Pancreas (tissue), 10 donors: ENCODE data around the gene VPS52. TPM values are rescaled to one million over a fixed set of nuclear protein-coding genes. Genes with fewer than 3 reads are reported as not detected.

Experiments
- ATAC-seq, 4 donors: fragments of 200-7000 bp; cut with Tn5 transposase; one replicate each; pipeline versions ENCODE4 v1.8.0 to v1.9.1; 2020; ENCODE audit warnings: mild to moderate bottlenecking in 4 of 4, moderate library complexity in 4 of 4
- DNase-seq, 6 donors: peaks; one replicate each; pipeline ENCODE4 v3.0.0-alpha.2; 2020
- FAIRE-seq: peaks from 2 replicates; lab custom pipeline; 2012; peaks lifted over from hg19 to GRCh38; lab: Jason Lieb, UNC
- H3K27ac ChIP-seq, 4 donors: fragments of 200-600 bp; sonication (generic); 1 replicate in 3 of 4; 2 replicates in 1 of 4; pipeline versions ENCODE4 v1.5.0 to v1.8.0; 2020
- H3K27me3 ChIP-seq, 4 donors: fragments of 200-600 bp; one replicate each; pipeline ENCODE4 v1.8.0; 2021
- H3K36me3 ChIP-seq, 3 donors: fragments of 200-600 bp; sonication (generic) in 1 of 3; one replicate each; pipeline versions ENCODE4 v1.5.0 to v1.8.0; 2020 to 2021
- H3K4me1 ChIP-seq, 3 donors: fragments of 200-600 bp; one replicate each; pipeline ENCODE4 v1.8.0; 2021
- H3K4me3 ChIP-seq, 4 donors: fragments of 200-600 bp; sonication (generic) in 2 of 4; one replicate each; pipeline versions ENCODE4 v1.5.0 to v1.8.0; 2020 to 2021
- H3K9me3 ChIP-seq, 4 donors: fragments of 200-600 bp; one replicate each; pipeline ENCODE4 v1.8.0; 2021
- CTCF ChIP-seq, 4 donors: fragments of 200-600 bp; sonication (generic) in 3 of 4; IDR thresholded peaks; one replicate each; pipeline versions ENCODE4 v1.5.0 to v1.8.0; 2021; ENCODE audit warnings: antibody characterized with exemption in 4 of 4
- WGBS, 2 donors: extraction: QIAGEN DNeasy Blood & Tissue Kit; methylation state at CpG; one replicate each; pipeline ENCODE4 v1.1.7; 2013; 5-methylcytosine and 5-hydroxymethylcytosine counted together
- intact Hi-C, 3 donors: fragments of 100-400 bp; cut with DNase I; formaldehyde crosslinking; loops; one replicate each; pipeline versions ENCODE4 v1.11.1 to v1.14.2; 2022
- polyA plus RNA-seq, 2 donors: library from polyadenylated mRNA; stranded (reverse); fragments of 200-250 nt; gene quantifications; one replicate each; pipeline ENCODE4 v1.2.3, GENCODE V29; 2013
- total RNA-seq, 6 donors: library from RNA; stranded (reverse); fragmentation: NEBNext Ultra II Directional in 4 of 6; extraction: Animal tissue kit (Norgen Biotek cat#: 25700) in 4 of 6; gene quantifications; one replicate each; pipeline versions ENCODE4 v1.2.1 to v1.2.4, GENCODE V29; 2021 to 2023
- donor health status: healthy with polysubstance abuse.
- donor health status: DM: no; HTN: no; CAD: no; lungs with moderate emphysema.
- donor health status: DM: no; HTN: no; CAD: no.
- donor health status: control.
- donor health status: control.
- donor health status: Bipolar disorder and iron deficiency.
- donor health status: DM: yes; HTN: yes; CAD: no.
- donor health status: DM: no; HTN: no; CAD: no.
- donor health status: DM: no; HTN: no; CAD: no.
- donor health status: DM: yes; HTN: yes; CAD: no.

VPS52 gene
- total and polyA plus RNA-seq, 8 donors, result 23.2 to 62.2 (median 30.0) TPM

- ATAC-seq, result peak; percentile 1 to 14 (median 7)
- WGBS, 2 donors, result 1% methylated on average over 33 of the region's 33 CpGs
These were observed 41.5 kb upstream of the VPS52 start for GRCh38 chr6:33313105-33313708.

GRCh38 chr6:33312361-33313104, 40.9 kb upstream of the VPS52 start:
- DNase-seq (peak; percentile 74 to 92 (median 80)), FAIRE-seq (no peak), ATAC-seq (peak; percentile 57 to 75 (median 70))
- Histone ChIP-seq H3K27ac (peak overlapping the region; percentile 80 to 97 (median 92)), H3K36me3 (no peaks in the 10 kb centered on the region), H3K4me1 (peaks cover 6 to 32% (median 10%) of the 10 kb centered on the region in 3 donors), H3K27me3 (no peaks in the 10 kb centered on the region), H3K9me3 (no peaks in the 10 kb centered on the region), H3K4me3 (peak overlapping the region; percentile 65 to 89 (median 82))
- no peak for TF ChIP-seq CTCF (IDR thresholded peaks at IDR 0.05)
- intact Hi-C loops, result no loop called here
- WGBS, 2 donors, result 1 to 3% methylated on average over 29 of the region's 29 CpGs

More at GRCh38 chr6:33313105-33313708, 41.5 kb upstream of the VPS52 start:
- Histone ChIP-seq H3K9me3 (no peaks in the 10 kb centered on the region), H3K4me1 (peaks cover 6 to 32% (median 10%) of the 10 kb centered on the region in 3 donors), H3K36me3 (no peaks in the 10 kb centered on the region), H3K27ac (peak overlapping the region; percentile 80 to 97 (median 92)), H3K27me3 (no peaks in the 10 kb centered on the region), H3K4me3 (peak overlapping the region; percentile 65 to 89 (median 82))
- DNase-seq, result peak; percentile 46 to 86 (median 56)
- intact Hi-C loops, result no loop called here
- TF ChIP-seq CTCF (IDR thresholded peaks at IDR 0.05), result no peak
- FAIRE-seq, result no peak

- Histone ChIP-seq H3K27ac (no peak overlapping the region), H3K9me3 (no peaks in the 10 kb centered on the region), H3K36me3 (peaks cover 0 to 9% (median 0%) of the 10 kb centered on the region in 3 donors), H3K4me1 (peaks cover 0 to 7% (median 0%) of the 10 kb centered on the region in 3 donors), H3K4me3 (no peak overlapping the region), H3K27me3 (no peaks in the 10 kb centered on the region)
- FAIRE-seq (no peak), ATAC-seq (no peak), DNase-seq (no peak)
- intact Hi-C loops, result no loop called here
- WGBS, 2 donors, result 84 to 95% methylated on average over 4 of the region's 4 CpGs
- no peak for TF ChIP-seq CTCF (IDR thresholded peaks at IDR 0.05)
These were observed 34.7 kb upstream of the VPS52 start for GRCh38 chr6:33306356-33306755.

- DNase-seq, result peak in 2 of 6 donors; percentile 39 to 64
These were observed 33.4 kb upstream of the VPS52 start for GRCh38 chr6:33305052-33305451.

More at GRCh38 chr6:33305052-33305451, 33.4 kb upstream of the VPS52 start:
- intact Hi-C loops, result no loop called here
- 56 to 61% methylated on average over 8 of the region's 8 CpGs for WGBS, 2 donors
- no peak for FAIRE-seq
- no peaks in the 10 kb centered on the region for H3K27me3 ChIP-seq
- no peak for TF ChIP-seq CTCF (IDR thresholded peaks at IDR 0.05)
- H3K36me3 ChIP-seq, result peaks cover 0 to 9% (median 0%) of the 10 kb centered on the region in 3 donors
- peaks cover 0 to 9% (median 0%) of the 10 kb centered on the region in 3 donors for H3K4me1 ChIP-seq
- no peak overlapping the region for H3K27ac ChIP-seq
- ATAC-seq, result no peak
- no peak overlapping the region for H3K4me3 ChIP-seq
- no peaks in the 10 kb centered on the region for H3K9me3 ChIP-seq
